A549 (cell line): ENCODE results near the gene HDAC10. TPM values are rescaled to one million over a fixed set of nuclear protein-coding genes. Genes with fewer than 3 reads are reported as not detected.

Experiments used
- ATAC-seq, 2 experiments: fragments of 200-7000 bp in 1 of 2; fragments of >200 bp in 1 of 2; cut with Nextera tagmentation in 1 of 2; cut with Tn5 transposase in 1 of 2; 3 replicates each; pipeline versions ENCODE4 v1.8.0 to v1.9.1; 2018 to 2020; ENCODE audit warnings: mild to moderate bottlenecking in 1 of 2, moderate library complexity in 1 of 2
- CTCF ChIA-PET: fragments of 300-600 bp; sonication (Branson Sonifier 250); formaldehyde crosslinking; extraction: SDS; loops from one replicate; lab custom pipeline; 2021; ENCODE audit warnings: antibody characterized with exemption, inconsistent platforms; lab: Yijun Ruan, JAX
- POLR2A ChIA-PET: fragments of 350-600 bp; formaldehyde crosslinking; extraction: SDS; loops from one replicate; lab custom pipeline; 2021; ENCODE audit warnings: antibody characterized with exemption, inconsistent platforms; lab: Yijun Ruan, JAX
- DNase-seq, 2 experiments: peaks; one replicate each; pipeline versions ENCODE4 v3.0.0 to v3.0.0-alpha.2; 2011 to 2016; ENCODE audit warnings: low read depth in 1 of 2, low spot score in 1 of 2
- FAIRE-seq: peaks from 2 replicates; lab custom pipeline; 2011; peaks lifted over from hg19 to GRCh38; lab: Jason Lieb, UNC
- H3K27ac ChIP-seq, 2 experiments: fragments of >200 bp; sonication (Bioruptor Twin); formaldehyde crosslinking; 3 replicates each; pipeline ENCODE4 v1.5.1; 2016 to 2017
- H3K4me1 ChIP-seq: fragments of >200 bp; sonication (Bioruptor Twin); formaldehyde crosslinking; 3 replicates; pipeline ENCODE4 v1.6.1; 2016
- H3K4me2 ChIP-seq: fragments of >200 bp; sonication (Bioruptor Twin); formaldehyde crosslinking; 3 replicates; pipeline ENCODE4 v1.6.1; 2016
- H3K4me3 ChIP-seq: fragments of >200 bp; sonication (Bioruptor Twin); formaldehyde crosslinking; 3 replicates; pipeline ENCODE4 v1.5.1; 2016
- H3K9me3 ChIP-seq: fragments of >200 bp; sonication (Bioruptor Twin); formaldehyde crosslinking; 3 replicates; pipeline ENCODE4 v1.6.1; 2016
- CBX8 ChIP-seq: fragments of 200-600 bp; sonication (generic); IDR thresholded peaks from 2 replicates; pipeline ENCODE4 v1.6.1; 2016
- CHD2 ChIP-seq: fragments of 150-350 bp; IDR thresholded peaks from 2 replicates; pipeline ENCODE4 v1.6.1; 2014; ENCODE audit warnings: low read length; ENCODE audit not compliant: partially characterized antibody
- EHF ChIP-seq: fragments of 250-450 bp; sonication (Bioruptor Pico); IDR thresholded peaks from 2 replicates; pipeline ENCODE4 v1.5.0; 2020; ENCODE audit warnings: mild to moderate bottlenecking
- EHMT2 ChIP-seq: fragments of 200-600 bp; sonication (generic); IDR thresholded peaks from 2 replicates; pipeline ENCODE4 v1.6.1; 2016; ENCODE audit warnings: antibody characterized with exemption, low read depth, mild to moderate bottlenecking, moderate library complexity
- EP300 ChIP-seq, 2 experiments: fragments of >200 bp; sonication (Bioruptor Twin); formaldehyde crosslinking; IDR thresholded peaks; 2 replicates in 1 of 2; 3 replicates in 1 of 2; pipeline ENCODE4 v1.6.1; 2016 to 2017
- ESRRA ChIP-seq: fragments of 150-350 bp; IDR thresholded peaks from 2 replicates; pipeline ENCODE4 v1.6.1; 2014; ENCODE audit warnings: mild to moderate bottlenecking, low read length, borderline replicate concordance
- FOSB ChIP-seq: fragments of 250-450 bp; sonication (Bioruptor Pico); IDR thresholded peaks from 2 replicates; pipeline ENCODE4 v1.5.0; 2020; ENCODE audit warnings: mild to moderate bottlenecking, moderate library complexity
- FOSL2 ChIP-seq, 2 experiments: fragments of 450-650 bp in 1 of 2; fragments of >200 bp in 1 of 2; sonication (Bioruptor Twin) in 1 of 2; formaldehyde crosslinking; IDR thresholded peaks; 2 replicates each; pipeline versions ENCODE4 v1.5.0 to v1.6.1; 2016 to 2020; ENCODE audit warnings: mild to moderate bottlenecking in 1 of 2, moderate library complexity in 1 of 2
- JUN ChIP-seq, 2 experiments: fragments of >200 bp; sonication (Bioruptor Twin); formaldehyde crosslinking; IDR thresholded peaks; 2 replicates in 1 of 2; 3 replicates in 1 of 2; pipeline ENCODE4 v1.6.1; 2016 to 2017
- JUNB ChIP-seq: fragments of >200 bp; sonication (Bioruptor Twin); formaldehyde crosslinking; IDR thresholded peaks from 2 replicates; pipeline ENCODE4 v1.6.1; 2016
- KDM1A ChIP-seq: fragments of 200-600 bp; sonication (generic); IDR thresholded peaks from 2 replicates; pipeline ENCODE4 v1.6.1; 2016; ENCODE audit warnings: low read depth, mild to moderate bottlenecking
- KDM5A ChIP-seq: fragments of 200-600 bp; sonication (generic); IDR thresholded peaks from 2 replicates; pipeline ENCODE4 v1.6.1; 2016; ENCODE audit warnings: antibody characterized with exemption, mild to moderate bottlenecking
- MAFK ChIP-seq: fragments of 450-650 bp; IDR thresholded peaks from 2 replicates; pipeline ENCODE4 v1.6.1; 2014; ENCODE audit not compliant: partially characterized antibody
- MAZ ChIP-seq: fragments of 150-350 bp; IDR thresholded peaks from 2 replicates; pipeline ENCODE4 v1.6.1; 2014; ENCODE audit warnings: antibody characterized with exemption, low read depth, low read length, borderline replicate concordance
- NFE2L2 ChIP-seq: fragments of 150-350 bp; conservative IDR thresholded peaks from 2 replicates; pipeline ENCODE4 v1.6.1; 2014; ENCODE audit warnings: low read length
- POLR2A ChIP-seq: IDR thresholded peaks from 2 replicates; pipeline ENCODE4 v1.6.1; 2012; ENCODE audit warnings: mild to moderate bottlenecking, low read length
- RARB ChIP-seq: fragments of 250-450 bp; sonication (Bioruptor Pico); IDR thresholded peaks from 2 replicates; pipeline ENCODE4 v1.8.0; 2021; ENCODE audit warnings: mild to moderate bottlenecking, moderate library complexity
- RCOR1 ChIP-seq: fragments of 150-350 bp; IDR thresholded peaks from 2 replicates; pipeline ENCODE4 v1.6.1; 2014; ENCODE audit warnings: antibody characterized with exemption, low read length, low read depth
- SMC3 ChIP-seq: fragments of >200 bp; sonication (Bioruptor Twin); formaldehyde crosslinking; IDR thresholded peaks from 3 replicates; pipeline ENCODE4 v1.6.1; 2018; ENCODE audit warnings: inconsistent platforms
- ZSCAN20 ChIP-seq: fragments of 250-450 bp; sonication (Bioruptor Pico); IDR thresholded peaks from 2 replicates; pipeline ENCODE4 v1.8.0; 2022; ENCODE audit warnings: mild to moderate bottlenecking, moderate library complexity
- WGBS: methylation state at CpG from one replicate; pipeline ENCODE4 v1.1.6; 2017; ENCODE audit errors: missing lambda C conversion rate; 5-methylcytosine and 5-hydroxymethylcytosine counted together
- polyA plus RNA-seq, 4 experiments: library from polyadenylated mRNA; depleted of rRNA in 3 of 4; stranded (reverse); fragments of >200 nt; fragmentation: RNase III in 1 of 4; extraction: RNeasy Plus Mini Kit Qiagen cat#74134 plus additional on column Dnase treatment in 1 of 4; gene quantifications; 2 replicates in 3 of 4; 3 replicates in 1 of 4; pipeline ENCODE4 v1.2.3, GENCODE V29; 2011 to 2017
- TF ChIP-seq, protein P1 (sequence below): IDR thresholded peaks from 2 replicates; pipeline ENCODE4 v1.6.1; 2012
- TF ChIP-seq, protein P2 (sequence below): fragments of 450-650 bp; IDR thresholded peaks from 2 replicates; pipeline ENCODE4 v1.6.1; 2014; ENCODE audit warnings: antibody characterized with exemption

Gene HDAC10
- polyA plus RNA-seq, 2 of the 4 experiments (the other 2 are of a cell fraction) = 2.4 to 12.0 TPM

DNA sequence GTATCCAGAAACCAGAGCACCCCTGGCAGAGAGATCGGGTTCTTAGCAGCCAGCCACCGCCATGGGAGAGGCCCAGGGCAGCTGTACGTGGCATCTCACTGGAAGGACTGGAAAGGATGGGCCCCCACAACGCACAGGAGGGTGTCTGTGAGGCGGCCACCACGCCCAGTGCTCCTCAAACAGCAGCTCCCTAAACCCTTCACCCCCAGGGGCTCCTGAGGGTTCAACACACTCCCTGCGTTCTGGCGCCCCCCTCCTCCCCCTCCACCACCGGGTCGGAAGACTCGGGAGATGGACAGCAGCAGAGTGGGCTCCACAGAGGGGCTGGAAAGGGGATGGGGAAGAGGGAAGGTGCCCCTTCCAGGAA, 9.4 kb upstream of the HDAC10 start:
- peak overlapping the region; percentile 90 for H3K4me2 ChIP-seq
- no peak for TF ChIP-seq KDM5A
- TF ChIP-seq POLR2A = no peak
- TF ChIP-seq, protein P1, sequence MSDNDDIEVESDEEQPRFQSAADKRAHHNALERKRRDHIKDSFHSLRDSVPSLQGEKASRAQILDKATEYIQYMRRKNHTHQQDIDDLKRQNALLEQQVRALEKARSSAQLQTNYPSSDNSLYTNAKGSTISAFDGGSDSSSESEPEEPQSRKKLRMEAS = no peak
- TF ChIP-seq MAZ = no peak
- TF ChIP-seq NFE2L2 = no peak
- TF ChIP-seq CHD2 = no peak
- peaks cover 23% of the 10 kb centered on the region for H3K4me1 ChIP-seq
- DNase-seq = no peak
- ChIA-PET POLR2A (interaction anchor here (0.5 to 0.7 kb wide), 2 partner anchors 9 to 70 kb away, joined by 3 to 4 read pairs; partner anchors contain the start of gene HDAC10), CTCF (interaction anchor here (0.9 to 1.6 kb wide), 3 partner anchors 9 to 13 kb away, joined by 4 to 11 read pairs (median 5); partner anchors contain the start of gene HDAC10)
- peak overlapping the region; percentile 98 to 99 for H3K27ac ChIP-seq
- H3K9me3 ChIP-seq = no peaks in the 10 kb centered on the region
- no peak for FAIRE-seq
- WGBS = 0% methylated on average over 3 of the region's 11 CpGs
- peak; percentile 2 to 54; a peak in 3 of 6 replicates for ATAC-seq
- H3K4me3 ChIP-seq = peak overlapping the region; percentile 90

DNA sequence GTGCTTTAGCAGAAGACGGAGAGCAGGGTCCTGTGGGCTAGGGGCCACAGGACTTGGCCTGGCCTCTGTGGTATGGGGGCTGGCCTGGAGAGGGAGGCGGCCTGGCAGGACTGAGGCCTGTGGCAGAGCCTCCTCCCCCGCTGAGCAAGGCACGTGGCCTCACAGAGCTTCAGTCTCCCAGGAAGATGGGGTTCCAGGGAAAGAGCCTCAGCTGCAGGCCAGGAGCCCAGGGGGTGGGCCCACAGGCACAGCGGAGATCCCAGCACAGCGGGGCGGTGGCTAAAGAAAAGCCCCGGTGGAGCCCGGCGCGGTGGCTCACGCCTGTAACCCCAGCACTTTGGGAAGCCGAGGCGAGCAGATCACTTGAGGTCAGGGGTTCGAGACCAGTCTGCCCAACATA, 8.2 kb upstream of the HDAC10 start:
- FAIRE-seq (no peak), ATAC-seq (no peak), DNase-seq (no peak)
- TF ChIP-seq ESRRA (no peak), KDM1A (no peak), EHMT2 (no peak)
- POLR2A ChIA-PET = no interaction called here
- Histone ChIP-seq H3K4me1 (peaks cover 23% of the 10 kb centered on the region), H3K9me3 (no peaks in the 10 kb centered on the region), H3K4me3 (no peak overlapping the region), H3K27ac (no peak overlapping the region), H3K4me2 (no peak overlapping the region)
- CTCF ChIA-PET = interaction anchor here (1.0 kb wide), 1 partner anchor 17 kb away, joined by 3 read pairs; no protein-coding TSS in a partner anchor
- 85% methylated on average over 8 of the region's 15 CpGs for WGBS

DNA sequence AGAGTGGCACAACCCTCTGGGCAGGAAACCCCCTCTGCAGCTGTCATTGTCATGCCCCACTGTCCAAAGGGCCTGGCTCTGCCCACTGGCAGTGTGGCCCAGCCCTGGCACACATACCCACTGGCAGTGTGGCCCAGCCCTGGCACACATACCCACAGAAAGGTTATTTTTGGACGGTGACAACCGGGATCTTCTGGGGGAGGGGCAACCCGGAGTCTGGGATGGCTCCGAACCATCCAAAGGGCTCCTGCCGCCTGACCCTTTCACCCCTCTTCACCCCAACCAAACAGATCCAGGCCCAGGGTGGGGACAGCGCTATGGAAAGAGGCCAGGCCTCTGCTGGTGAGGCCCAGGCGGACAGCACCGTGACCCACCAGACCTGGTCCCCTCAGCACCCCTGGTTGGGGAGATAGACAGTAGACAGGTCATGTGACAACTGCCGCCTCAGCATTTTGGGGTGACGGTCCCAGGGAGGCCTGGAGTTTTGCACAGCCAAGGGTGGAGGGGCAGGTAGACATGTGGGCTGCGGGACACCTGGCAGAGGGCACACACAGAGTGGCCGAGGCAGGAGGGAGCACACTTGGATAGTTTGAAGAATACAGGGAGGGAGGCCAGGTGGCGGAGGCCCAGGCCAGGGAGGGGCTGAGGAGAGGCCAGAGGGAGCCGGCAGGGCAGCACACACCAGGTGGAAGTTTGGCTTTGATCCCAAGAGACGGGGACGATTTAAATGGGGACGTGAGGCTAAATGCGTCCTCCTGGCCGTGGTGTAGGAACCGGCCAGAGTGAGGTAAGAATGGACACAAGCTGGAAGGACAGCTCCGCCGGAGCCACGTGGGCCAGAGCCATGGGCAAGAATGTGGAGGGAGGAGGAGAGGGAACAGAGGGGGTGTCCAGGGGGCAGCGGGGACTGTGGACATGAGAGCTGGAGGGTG, 7.6 kb upstream of the HDAC10 start:
- H3K4me1 ChIP-seq = peaks cover 23% of the 10 kb centered on the region
- no peak overlapping the region for H3K4me2 ChIP-seq
- no peak for FAIRE-seq
- no peak overlapping the region for H3K27ac ChIP-seq
- H3K4me3 ChIP-seq = no peak overlapping the region
- no peaks in the 10 kb centered on the region for H3K9me3 ChIP-seq
- no peak for DNase-seq
- ChIA-PET CTCF (interaction anchor here (1.0 to 1.3 kb wide), 2 partner anchors 18 to 69 kb away, joined by 3 to 4 read pairs; no protein-coding TSS in a partner anchor), POLR2A (no interaction called here)
- 91% methylated on average over 21 of the region's 24 CpGs for WGBS
- no peak for ATAC-seq
- TF ChIP-seq JUN (IDR thresholded peaks at IDR 0.05) = no peak
- TF ChIP-seq EP300 (IDR thresholded peaks at IDR 0.05) = no peak
- no peak for TF ChIP-seq CBX8
- no peak for TF ChIP-seq EHF (CRISPR knock-in tag)
- TF ChIP-seq JUNB = no peak
- no peak for TF ChIP-seq SMC3
- no peak for TF ChIP-seq RCOR1
- peak; percentile 91 for TF ChIP-seq MAFK
- no peak for TF ChIP-seq FOSL2 (IDR thresholded peaks at IDR 0.05)
- TF ChIP-seq FOSL2 (CRISPR knock-in tag; IDR thresholded peaks at IDR 0.05) = no peak

DNA sequence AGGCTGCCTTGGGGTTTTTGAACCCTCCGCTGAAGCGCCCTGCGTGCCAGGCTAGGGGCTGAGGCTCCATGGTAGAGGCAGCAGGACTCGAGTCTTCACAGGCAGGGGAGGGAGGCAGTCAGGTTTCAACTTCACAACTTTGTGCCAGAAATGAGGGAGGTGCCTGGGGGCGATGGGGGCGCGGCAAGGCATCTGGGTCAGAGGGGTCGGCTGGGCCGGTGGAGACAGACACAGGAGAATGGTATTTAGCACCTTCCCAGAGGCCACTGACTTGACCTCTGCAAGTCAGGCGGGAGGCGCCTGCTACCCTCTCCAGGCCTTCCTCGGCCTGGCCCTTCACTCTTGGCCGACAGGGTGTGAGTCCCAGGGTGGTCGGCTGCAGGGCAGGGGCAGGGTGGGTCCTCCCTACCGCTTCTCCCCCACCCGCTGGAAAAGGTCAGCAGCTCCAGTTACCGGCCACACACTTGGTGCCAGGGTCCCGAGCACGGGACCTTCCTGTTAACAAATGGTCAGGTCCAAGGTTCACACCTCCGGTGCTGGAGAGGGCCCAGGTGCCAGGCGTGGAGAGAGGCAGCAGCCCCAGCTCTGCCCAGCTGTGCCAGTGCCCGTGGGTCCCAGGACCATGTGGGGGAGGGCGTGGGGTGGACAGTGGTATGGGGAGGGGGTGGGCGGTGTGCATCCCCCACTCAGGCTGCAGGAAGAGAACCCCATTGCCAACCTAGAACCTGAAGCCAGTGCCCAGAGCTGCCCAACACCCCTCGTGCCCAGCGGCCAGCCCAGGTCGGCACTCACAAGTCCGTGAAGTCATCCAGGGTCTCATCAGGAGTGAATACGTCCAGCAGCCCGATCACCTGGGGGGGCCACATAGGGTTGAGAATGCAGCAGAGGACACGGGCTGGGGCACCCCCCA, 6.6 kb upstream of the HDAC10 start:
- FAIRE-seq (no peak), ATAC-seq (no peak)

More for the DNA sequence above, 6.6 kb upstream of the HDAC10 start:
- DNase-seq = no peak
- Histone ChIP-seq H3K4me1 (peaks cover 15% of the 10 kb centered on the region), H3K4me2 (no peak overlapping the region), H3K4me3 (no peak overlapping the region), H3K9me3 (no peaks in the 10 kb centered on the region), H3K27ac (no peak overlapping the region)
- ChIA-PET CTCF (interaction anchor here (1.3 to 2.4 kb wide), 2 partner anchors 70 to 84 kb away, joined by 4 to 11 read pairs; no protein-coding TSS in a partner anchor), POLR2A (no interaction called here)
- TF ChIP-seq FOSL2 (IDR thresholded peaks at IDR 0.05) (no peak), FOSL2 (CRISPR knock-in tag; IDR thresholded peaks at IDR 0.05) (no peak), POLR2A (no peak), EP300 (IDR thresholded peaks at IDR 0.05) (no peak), RARB (CRISPR knock-in tag) (no peak), FOSB (CRISPR knock-in tag) (no peak), EHF (CRISPR knock-in tag) (no peak), ZSCAN20 (CRISPR knock-in tag) (no peak)
- TF ChIP-seq, protein P2, sequence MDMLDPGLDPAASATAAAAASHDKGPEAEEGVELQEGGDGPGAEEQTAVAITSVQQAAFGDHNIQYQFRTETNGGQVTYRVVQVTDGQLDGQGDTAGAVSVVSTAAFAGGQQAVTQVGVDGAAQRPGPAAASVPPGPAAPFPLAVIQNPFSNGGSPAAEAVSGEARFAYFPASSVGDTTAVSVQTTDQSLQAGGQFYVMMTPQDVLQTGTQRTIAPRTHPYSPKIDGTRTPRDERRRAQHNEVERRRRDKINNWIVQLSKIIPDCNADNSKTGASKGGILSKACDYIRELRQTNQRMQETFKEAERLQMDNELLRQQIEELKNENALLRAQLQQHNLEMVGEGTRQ = no peak
- WGBS = 92% methylated on average over 11 of the region's 31 CpGs
